IPS-NIHi11 (cell line): ENCODE measurements around the gene CACUL1.
"Not testable (repeated sequence)": the region's sequence is repeated elsewhere in the genome, so short reads cannot be mapped to it uniquely, and the experiment has no call there.

Experiments used
- DNase-seq: peaks from one replicate; pipeline ENCODE4 v3.0.0; 2012; ENCODE audit warnings: mixed read lengths, low spot score

The CACUL1 gene

GRCh38 chr10:118768041-118768919, 13.5 kb upstream of the CACUL1 start:
- no peak for DNase-seq

GRCh38 chr10:118767297-118768040, 12.7 kb upstream of the CACUL1 start:
- no peak for DNase-seq

GRCh38 chr10:118764195-118764594, 9.4 kb upstream of the CACUL1 start:
- DNase-seq, result no peak

GRCh38 chr10:118763202-118763988, 8.6 kb upstream of the CACUL1 start:
- peak; percentile 51 for DNase-seq

GRCh38 chr10:118760265-118760664, 5.5 kb upstream of the CACUL1 start:
- DNase-seq, result no peak

GRCh38 chr10:118758449-118758848, 3.7 kb upstream of the CACUL1 start:
- no peak for DNase-seq

GRCh38 chr10:118754229-118754555, 578 bp downstream of the CACUL1 start:
- DNase-seq, result peak; percentile 65

GRCh38 chr10:118753331-118754228, 1.2 kb downstream of the CACUL1 start:
- no peak for DNase-seq

- DNase-seq, result no peak
These were observed 2.4 kb downstream of the CACUL1 start for GRCh38 chr10:118752409-118752808.

- DNase-seq, result no peak
These were observed 3.5 kb downstream of the CACUL1 start for GRCh38 chr10:118751265-118751664.

GRCh38 chr10:118748041-118748440, 6.7 kb downstream of the CACUL1 start:
- no peak for DNase-seq

- DNase-seq, result no peak
These were observed 8.5 kb downstream of the CACUL1 start for GRCh38 chr10:118746246-118746645.

- no peak for DNase-seq
These were observed 9.7 kb downstream of the CACUL1 start for GRCh38 chr10:118745056-118745455.

- not testable (repeated sequence) for DNase-seq
These were observed 10.3 kb downstream of the CACUL1 start for GRCh38 chr10:118744346-118744918.

- DNase-seq, result no peak
These were observed 12.0 kb downstream of the CACUL1 start for GRCh38 chr10:118742782-118743181.

- DNase-seq, result no peak
These were observed 12.7 kb downstream of the CACUL1 start for GRCh38 chr10:118742032-118742431.

GRCh38 chr10:118738406-118738805, 16.4 kb downstream of the CACUL1 start:
- DNase-seq, result no peak

- no peak for DNase-seq
These were observed 17.0 kb downstream of the CACUL1 start for GRCh38 chr10:118737603-118738302.

GRCh38 chr10:118735294-118735693, 19.5 kb downstream of the CACUL1 start:
- DNase-seq, result no peak

- DNase-seq, result no peak
These were observed 20.3 kb downstream of the CACUL1 start for GRCh38 chr10:118734475-118734874.
